ENCODE results near the gene NTRK3. TPM values are rescaled to one million over a fixed set of nuclear protein-coding genes. Genes with fewer than 3 reads are reported as not detected.

Gene NTRK3
- total RNA-seq, 1 experiment from 2014 or later = not detected

GRCh38 chr15:88140398-88140797, 116.1 kb downstream of the NTRK3 start:
- no peak overlapping the region for H3K4me3 Mint-ChIP-seq (ENCODE audit: unreplicated experiment)
- CTCF ChIA-PET = no interaction called here
- BruUV-seq (replicated peaks) = no TSS peak
- no peaks in the 10 kb centered on the region for H3K36me3 Mint-ChIP-seq (ENCODE audit: insufficient read depth, unreplicated experiment)
- DNase-seq = no peak
- Histone ChIP-seq H3K27me3 (replicated peaks; ENCODE audit: control insufficient read depth, insufficient read depth, low read length) (no peaks in the 10 kb centered on the region), H3K9me3 (no peaks in the 10 kb centered on the region), H3K36me3 (ENCODE audit: control insufficient read depth, insufficient read depth, low read length) (no peaks in the 10 kb centered on the region), H3K4me1 (no peaks in the 10 kb centered on the region), H3K4me3 (ENCODE audit: low read depth, low read length) (no peak overlapping the region)
- H3K27ac Mint-ChIP-seq (ENCODE audit: unreplicated experiment) = no peak overlapping the region
- intact Hi-C loops (cut with micrococcal nuclease; ENCODE audit: unreplicated experiment) = no loop called here
- no peaks in the 10 kb centered on the region for H3K9me3 Mint-ChIP-seq (ENCODE audit: unreplicated experiment)
- no peak for TF ChIP-seq CTCF (IDR thresholded peaks at IDR 0.05; ENCODE audit: insufficient read depth in 1 of 2, low read depth in 1 of 2, low read length in 1 of 2, severe bottlenecking in 1 of 2, unreplicated experiment in 1 of 2)
- no peaks in the 10 kb centered on the region for H3K4me1 Mint-ChIP-seq (ENCODE audit: low read depth, unreplicated experiment)
- POLR2A ChIA-PET = no interaction called here
- H3K27me3 Mint-ChIP-seq (ENCODE audit: insufficient read depth, unreplicated experiment) = peaks cover 9% of the 10 kb centered on the region

- ChIA-PET POLR2A (no interaction called here), CTCF (no interaction called here)
- Histone ChIP-seq H3K36me3 (ENCODE audit: control insufficient read depth, insufficient read depth, low read length) (no peaks in the 10 kb centered on the region), H3K9me3 (no peaks in the 10 kb centered on the region), H3K27me3 (replicated peaks; ENCODE audit: control insufficient read depth, insufficient read depth, low read length) (no peaks in the 10 kb centered on the region), H3K4me3 (ENCODE audit: low read depth, low read length) (no peak overlapping the region), H3K4me1 (no peaks in the 10 kb centered on the region)
- Mint-ChIP-seq H3K27ac (ENCODE audit: unreplicated experiment) (no peak overlapping the region), H3K27me3 (ENCODE audit: insufficient read depth, unreplicated experiment) (peaks cover 9% of the 10 kb centered on the region), H3K4me1 (ENCODE audit: low read depth, unreplicated experiment) (no peaks in the 10 kb centered on the region), H3K4me3 (ENCODE audit: unreplicated experiment) (no peak overlapping the region), H3K36me3 (ENCODE audit: insufficient read depth, unreplicated experiment) (no peaks in the 10 kb centered on the region), H3K9me3 (ENCODE audit: unreplicated experiment) (no peaks in the 10 kb centered on the region)
- no peak for TF ChIP-seq CTCF (IDR thresholded peaks at IDR 0.05; ENCODE audit: insufficient read depth in 1 of 2, low read depth in 1 of 2, low read length in 1 of 2, severe bottlenecking in 1 of 2, unreplicated experiment in 1 of 2)
- BruUV-seq (replicated peaks) = no TSS peak
- intact Hi-C loops (cut with micrococcal nuclease; ENCODE audit: unreplicated experiment) = no loop called here
- no peak for DNase-seq
These were observed 116.6 kb downstream of the NTRK3 start for GRCh38 chr15:88139936-88140335.

- Mint-ChIP-seq H3K4me3 (ENCODE audit: unreplicated experiment) (no peak overlapping the region), H3K27ac (ENCODE audit: unreplicated experiment) (no peak overlapping the region), H3K27me3 (ENCODE audit: insufficient read depth, unreplicated experiment) (peaks cover 17% of the 10 kb centered on the region), H3K9me3 (ENCODE audit: unreplicated experiment) (no peaks in the 10 kb centered on the region), H3K4me1 (ENCODE audit: low read depth, unreplicated experiment) (no peaks in the 10 kb centered on the region), H3K36me3 (ENCODE audit: insufficient read depth, unreplicated experiment) (no peaks in the 10 kb centered on the region)
- Histone ChIP-seq H3K4me1 (no peaks in the 10 kb centered on the region), H3K36me3 (ENCODE audit: control insufficient read depth, insufficient read depth, low read length) (no peaks in the 10 kb centered on the region), H3K27me3 (replicated peaks; ENCODE audit: control insufficient read depth, insufficient read depth, low read length) (no peaks in the 10 kb centered on the region; the same call in 1 of the 2 replicates), H3K4me3 (ENCODE audit: low read depth, low read length) (no peak overlapping the region), H3K9me3 (no peaks in the 10 kb centered on the region)
- ChIA-PET CTCF (no interaction called here), POLR2A (no interaction called here)
- intact Hi-C loops (cut with micrococcal nuclease; ENCODE audit: unreplicated experiment) = no loop called here
- BruUV-seq (replicated peaks) = no TSS peak
- TF ChIP-seq CTCF (IDR thresholded peaks at IDR 0.05; ENCODE audit: insufficient read depth in 1 of 2, low read depth in 1 of 2, low read length in 1 of 2, severe bottlenecking in 1 of 2, unreplicated experiment in 1 of 2) = no peak
- no peak for DNase-seq
These were observed 122.7 kb downstream of the NTRK3 start for GRCh38 chr15:88133795-88134194.

Data from Caco-2 (cell line).